Ectodermal cell (in vitro differentiated cells): Measurements from ENCODE around the gene GNPTG. TPM values are rescaled to one million over a fixed set of nuclear protein-coding genes. Genes with fewer than 3 reads are reported as not detected.
A peak's percentile ranks its signal among the peaks of the same experiment; 100 is the strongest.

ENCODE experiments used
- H3K27ac ChIP-seq: 2 replicates; pipeline ENCODE4 v1.7.0; 2013; ENCODE audit warnings: mild to moderate bottlenecking, low read depth, low read length; ENCODE audit not compliant: insufficient read depth, poor library complexity, severe bottlenecking
- H3K27me3 ChIP-seq: 2 replicates; pipeline ENCODE4 v1.7.0; 2013; ENCODE audit warnings: mild to moderate bottlenecking, low read length; ENCODE audit not compliant: insufficient read depth, control insufficient read depth, poor library complexity, severe bottlenecking
- H3K36me3 ChIP-seq: one replicate; pipeline ENCODE4 v1.7.0; 2013; ENCODE audit warnings: low read length; ENCODE audit not compliant: control insufficient read depth, insufficient read depth
- H3K4me1 ChIP-seq: one replicate; pipeline ENCODE4 v1.7.0; 2013; ENCODE audit warnings: low read length; ENCODE audit not compliant: control insufficient read depth, insufficient read depth
- H3K4me3 ChIP-seq: 2 replicates; pipeline ENCODE4 v1.7.0; 2013; ENCODE audit warnings: low read depth, low read length, control low read depth; ENCODE audit not compliant: insufficient read depth
- H3K9me3 ChIP-seq: 2 replicates; pipeline ENCODE4 v1.7.0; 2013; ENCODE audit warnings: mild to moderate bottlenecking, low read length, moderate library complexity; ENCODE audit not compliant: control insufficient read depth
- WGBS, 2 experiments: methylation state at CpG; one replicate each; pipeline ENCODE4 v1.1.7; 2013; ENCODE audit warnings: missing lambda C conversion rate in 2 of 2; 5-methylcytosine and 5-hydroxymethylcytosine counted together
- polyA plus RNA-seq, 4 experiments: library from polyadenylated mRNA; stranded (reverse); fragments of 50-300 nt; gene quantifications; one replicate each; pipeline ENCODE4 v1.2.3, GENCODE V29; 2013

GNPTG gene
- 34.7 TPM for polyA plus RNA-seq (2013, experiment 1 of 4)
- 34.0 TPM for polyA plus RNA-seq (2013, experiment 2 of 4)
- 23.3 TPM for polyA plus RNA-seq (2013, experiment 3 of 4)
- polyA plus RNA-seq (2013, experiment 4 of 4), result 30.5 TPM

DNA sequence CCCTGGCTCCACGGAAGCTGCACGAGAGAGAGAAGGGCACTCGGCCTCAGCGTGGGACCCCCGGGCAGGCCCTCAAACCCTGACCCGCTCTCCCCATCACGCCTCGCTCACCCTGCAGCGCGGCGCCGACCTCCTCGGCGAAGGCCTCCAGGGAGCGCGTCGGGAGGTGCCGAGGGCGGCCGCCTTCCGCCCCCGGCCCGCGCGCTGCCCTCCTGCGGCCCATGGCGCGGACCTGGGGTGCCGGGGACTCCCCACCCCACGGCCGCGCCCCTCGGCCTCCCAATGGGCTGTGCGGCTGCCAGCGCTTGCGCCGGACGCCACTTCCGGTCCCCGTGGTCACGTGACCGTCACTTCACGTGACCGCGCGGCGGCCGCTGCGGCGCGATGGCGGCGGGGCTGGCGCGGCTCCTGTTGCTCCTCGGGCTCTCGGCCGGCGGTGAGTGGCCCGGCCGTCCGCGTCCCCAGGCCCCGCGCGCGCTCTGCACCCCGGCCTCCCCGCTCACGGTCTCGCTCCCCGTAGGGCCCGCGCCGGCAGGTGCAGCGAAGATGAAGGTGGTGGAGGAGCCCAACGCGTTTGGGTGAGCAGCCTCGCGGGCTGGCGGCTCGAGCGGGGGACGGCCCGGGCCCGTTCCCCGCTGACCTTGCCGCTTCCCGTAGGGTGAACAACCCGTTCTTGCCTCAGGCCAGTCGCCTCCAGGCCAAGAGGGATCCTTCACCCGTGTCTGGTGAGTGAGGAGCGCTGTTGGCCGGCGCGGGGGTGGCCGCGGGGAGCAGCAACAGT, at the start of gene GNPTG, which contains the start of gene TSR3:
Gene GNPTG, plus strand, starts transcription at position 350 of the 781 bp plus-strand sequence. Its CDS starts 35 bp downstream, at position 385.
Gene TSR3, minus strand, starts transcription at position 297 of the 781 bp plus-strand sequence. Its CDS starts 74 bp downstream, at position 223.
- Histone ChIP-seq H3K4me3 (peak within 1 kb of the TSS; percentile 89), H3K27ac (no peak within 1 kb of the TSS), H3K36me3 (peaks cover 7% of the 10 kb centered on the region), H3K4me1 (peaks cover 5% of the 10 kb centered on the region), H3K9me3 (no peaks in the 10 kb centered on the region), H3K27me3 (no peaks in the 10 kb centered on the region)
- 0 to 1% methylated on average over 98 of the region's 98 CpGs for WGBS, 2 experiments

- Histone ChIP-seq H3K4me1 (peaks cover under 1% of the 10 kb centered on the region), H3K27ac (no peak overlapping the region), H3K9me3 (no peaks in the 10 kb centered on the region), H3K36me3 (no peaks in the 10 kb centered on the region), H3K27me3 (no peaks in the 10 kb centered on the region), H3K4me3 (no peak overlapping the region)
- 86 to 88% methylated on average over 12 of the region's 12 CpGs for WGBS, 2 experiments
Observed at GRCh38 chr16:1305823-1306222, 45.9 kb upstream of the GNPTG start.

- no peaks in the 10 kb centered on the region for H3K9me3 ChIP-seq
- H3K27me3 ChIP-seq, result no peaks in the 10 kb centered on the region
- no peaks in the 10 kb centered on the region for H3K36me3 ChIP-seq
- H3K4me1 ChIP-seq, result peaks cover 2% of the 10 kb centered on the region
- WGBS, 2 experiments, result 69 to 70% methylated on average over 4 of the region's 4 CpGs
- no peak overlapping the region for H3K27ac ChIP-seq
- H3K4me3 ChIP-seq, result no peak overlapping the region
Observed at GRCh38 chr16:1306334-1306733, 45.4 kb upstream of the GNPTG start.

- Histone ChIP-seq H3K27ac (peak overlapping the region; percentile 100), H3K36me3 (peaks cover 13% of the 10 kb centered on the region), H3K9me3 (no peaks in the 10 kb centered on the region), H3K27me3 (no peaks in the 10 kb centered on the region), H3K4me1 (peaks cover 12% of the 10 kb centered on the region), H3K4me3 (peak overlapping the region; percentile 57)
- 4 to 6% methylated on average over 42 of the region's 43 CpGs for WGBS, 2 experiments
Observed at GRCh38 chr16:1308036-1308976, 43.4 kb upstream of the GNPTG start.

- 0% methylated on average over 117 of the region's 117 CpGs for WGBS, 2 experiments
- Histone ChIP-seq H3K4me1 (peaks cover 12% of the 10 kb centered on the region), H3K4me3 (peak within 1 kb of the TSS; percentile 95)
Observed at GRCh38 chr16:1308977-1309885, 42.5 kb upstream of the GNPTG start, which contains the start of gene UBE2I. TSS of gene UBE2I (plus strand) at chr16:1309636. CDS start at chr16:1314031, 4,395 bp downstream.

GRCh38 chr16:1309888-1310831, 41.6 kb upstream of the GNPTG start:
- Histone ChIP-seq H3K4me1 (peaks cover 12% of the 10 kb centered on the region), H3K4me3 (peak overlapping the region; percentile 95), H3K27me3 (no peaks in the 10 kb centered on the region), H3K27ac (peak overlapping the region; percentile 26), H3K36me3 (peaks cover 26% of the 10 kb centered on the region), H3K9me3 (no peaks in the 10 kb centered on the region)
- WGBS, 2 experiments, result 1 to 2% methylated on average over 77 of the region's 77 CpGs

More at GRCh38 chr16:1308977-1309885, 42.5 kb upstream of the GNPTG start, which contains the start of gene UBE2I:
- H3K27me3 ChIP-seq, result no peaks in the 10 kb centered on the region
- no peaks in the 10 kb centered on the region for H3K9me3 ChIP-seq
- peak within 1 kb of the TSS; percentile 100 for H3K27ac ChIP-seq
- peaks cover 17% of the 10 kb centered on the region for H3K36me3 ChIP-seq

DNA sequence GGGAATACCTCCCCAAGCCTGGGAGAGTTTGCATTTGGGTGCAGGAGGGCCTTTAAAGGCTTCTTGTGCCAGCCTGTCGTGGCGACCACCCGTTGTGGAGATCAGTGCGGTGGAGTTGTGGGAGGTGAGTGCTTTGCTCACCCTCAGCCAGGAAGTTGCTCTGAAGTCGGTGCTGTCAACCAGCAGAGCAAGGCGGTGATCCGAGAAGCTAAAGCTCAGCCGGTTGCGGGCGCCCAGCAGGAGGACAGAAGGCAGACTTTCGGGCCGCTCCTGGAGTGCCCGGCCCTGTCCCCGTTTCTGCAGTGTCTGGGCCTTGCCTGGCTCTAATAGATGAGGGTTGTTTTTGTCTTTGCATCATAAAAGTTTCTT, 40.9 kb upstream of the GNPTG start:
- Histone ChIP-seq H3K9me3 (no peaks in the 10 kb centered on the region), H3K36me3 (peaks cover 32% of the 10 kb centered on the region), H3K27me3 (no peaks in the 10 kb centered on the region), H3K4me1 (peaks cover 12% of the 10 kb centered on the region), H3K4me3 (peak overlapping the region; percentile 95), H3K27ac (no peak overlapping the region)
- WGBS, 2 experiments, result 4 to 5% methylated on average over 14 of the region's 14 CpGs

- Histone ChIP-seq H3K9me3 (no peaks in the 10 kb centered on the region), H3K27ac (no peak overlapping the region), H3K4me3 (peak overlapping the region; percentile 95), H3K27me3 (no peaks in the 10 kb centered on the region), H3K36me3 (peaks cover 37% of the 10 kb centered on the region), H3K4me1 (peaks cover 12% of the 10 kb centered on the region)
- 41 to 48% methylated on average over 13 of the region's 13 CpGs for WGBS, 2 experiments
Observed at GRCh38 chr16:1311212-1311737, 40.5 kb upstream of the GNPTG start.
